ENCODE measurements around the gene C2CD4C.
"Not testable (repeated sequence)": the region's sequence is repeated elsewhere in the genome, so short reads cannot be mapped to it uniquely, and the experiment has no call there.

C2CD4C gene

GRCh38 chr19:419721-420515 lies 11.0 kb upstream of the C2CD4C start:
- H3K4me1 ChIP-seq (ENCODE audit: control insufficient read depth, insufficient read depth, low read length): no peaks in the 10 kb centered on the region
- no peaks in the 10 kb centered on the region for H3K36me3 ChIP-seq (ENCODE audit: control insufficient read depth, insufficient read depth, low read length)
- no peak overlapping the region for H3K4me3 ChIP-seq (ENCODE audit: low read length)
- H3K27me3 ChIP-seq (ENCODE audit: control insufficient read depth, insufficient read depth, low read length): no peaks in the 10 kb centered on the region
- H3K27ac ChIP-seq (ENCODE audit: low read depth, low read length): no peak overlapping the region
- H3K9ac ChIP-seq (ENCODE audit: low read length): no peak overlapping the region

GRCh38 chr19:418761-419671 lies 10.1 kb upstream of the C2CD4C start:
- no peak overlapping the region for H3K27ac ChIP-seq (ENCODE audit: low read depth, low read length)
- H3K9ac ChIP-seq (ENCODE audit: low read length): no peak overlapping the region
- H3K4me3 ChIP-seq (ENCODE audit: low read length): no peak overlapping the region

GRCh38 chr19:416416-416815 lies 7.5 kb upstream of the C2CD4C start:
- H3K27ac ChIP-seq (ENCODE audit: low read depth, low read length): no peak overlapping the region
- no peaks in the 10 kb centered on the region for H3K36me3 ChIP-seq (ENCODE audit: control insufficient read depth, insufficient read depth, low read length)
- no peak overlapping the region for H3K9ac ChIP-seq (ENCODE audit: low read length)

More at GRCh38 chr19:418761-419671, 10.1 kb upstream of the C2CD4C start:
- Histone ChIP-seq H3K4me1 (ENCODE audit: control insufficient read depth, insufficient read depth, low read length) (no peaks in the 10 kb centered on the region), H3K36me3 (ENCODE audit: control insufficient read depth, insufficient read depth, low read length) (no peaks in the 10 kb centered on the region), H3K27me3 (ENCODE audit: control insufficient read depth, insufficient read depth, low read length) (no peaks in the 10 kb centered on the region)

GRCh38 chr19:415292-415691 lies 6.3 kb upstream of the C2CD4C start:
- no peaks in the 10 kb centered on the region for H3K36me3 ChIP-seq (ENCODE audit: control insufficient read depth, insufficient read depth, low read length)
- H3K4me3 ChIP-seq (ENCODE audit: low read length): no peak overlapping the region
- H3K27me3 ChIP-seq (ENCODE audit: control insufficient read depth, insufficient read depth, low read length): peaks cover 11% of the 10 kb centered on the region
- H3K27ac ChIP-seq (ENCODE audit: low read depth, low read length): no peak overlapping the region
- no peak overlapping the region for H3K9ac ChIP-seq (ENCODE audit: low read length)
- no peaks in the 10 kb centered on the region for H3K4me1 ChIP-seq (ENCODE audit: control insufficient read depth, insufficient read depth, low read length)

More at GRCh38 chr19:416416-416815, 7.5 kb upstream of the C2CD4C start:
- no peak overlapping the region for H3K4me3 ChIP-seq (ENCODE audit: low read length)
- no peaks in the 10 kb centered on the region for H3K4me1 ChIP-seq (ENCODE audit: control insufficient read depth, insufficient read depth, low read length)
- peaks cover 9% of the 10 kb centered on the region for H3K27me3 ChIP-seq (ENCODE audit: control insufficient read depth, insufficient read depth, low read length)

GRCh38 chr19:413756-414420 lies 4.9 kb upstream of the C2CD4C start:
- Histone ChIP-seq H3K36me3 (ENCODE audit: control insufficient read depth, insufficient read depth, low read length) (no peaks in the 10 kb centered on the region), H3K4me3 (ENCODE audit: low read length) (no peak overlapping the region), H3K9ac (ENCODE audit: low read length) (no peak overlapping the region), H3K4me1 (ENCODE audit: control insufficient read depth, insufficient read depth, low read length) (peaks cover 3% of the 10 kb centered on the region), H3K27ac (ENCODE audit: low read depth, low read length) (no peak overlapping the region), H3K27me3 (ENCODE audit: control insufficient read depth, insufficient read depth, low read length) (peaks cover 16% of the 10 kb centered on the region)

- H3K9ac ChIP-seq (ENCODE audit: low read length): no peak overlapping the region
- peaks cover 3% of the 10 kb centered on the region for H3K4me1 ChIP-seq (ENCODE audit: control insufficient read depth, insufficient read depth, low read length)
- peaks cover 16% of the 10 kb centered on the region for H3K27me3 ChIP-seq (ENCODE audit: control insufficient read depth, insufficient read depth, low read length)
- H3K4me3 ChIP-seq (ENCODE audit: low read length): no peak overlapping the region
- H3K27ac ChIP-seq (ENCODE audit: low read depth, low read length): no peak overlapping the region
- no peaks in the 10 kb centered on the region for H3K36me3 ChIP-seq (ENCODE audit: control insufficient read depth, insufficient read depth, low read length)
Measured at GRCh38 chr19:412356-413355, 3.7 kb upstream of the C2CD4C start.

- Histone ChIP-seq H3K27me3 (ENCODE audit: control insufficient read depth, insufficient read depth, low read length) (peaks cover 16% of the 10 kb centered on the region), H3K9ac (ENCODE audit: low read length) (no peak overlapping the region), H3K27ac (ENCODE audit: low read depth, low read length) (no peak overlapping the region), H3K4me3 (ENCODE audit: low read length) (no peak overlapping the region), H3K36me3 (ENCODE audit: control insufficient read depth, insufficient read depth, low read length) (no peaks in the 10 kb centered on the region), H3K4me1 (ENCODE audit: control insufficient read depth, insufficient read depth, low read length) (peaks cover 3% of the 10 kb centered on the region)
Measured at GRCh38 chr19:411723-412355, 2.9 kb upstream of the C2CD4C start.

GRCh38 chr19:411121-411722 lies 2.3 kb upstream of the C2CD4C start:
- H3K27me3 ChIP-seq (ENCODE audit: control insufficient read depth, insufficient read depth, low read length): peaks cover 16% of the 10 kb centered on the region

GRCh38 chr19:410243-410781 lies 1.4 kb upstream of the C2CD4C start:
- Histone ChIP-seq H3K4me1 (ENCODE audit: control insufficient read depth, insufficient read depth, low read length) (peaks cover 3% of the 10 kb centered on the region), H3K36me3 (ENCODE audit: control insufficient read depth, insufficient read depth, low read length) (no peaks in the 10 kb centered on the region), H3K9ac (ENCODE audit: low read length) (no peak overlapping the region), H3K27me3 (ENCODE audit: control insufficient read depth, insufficient read depth, low read length) (peaks cover 16% of the 10 kb centered on the region), H3K27ac (ENCODE audit: low read depth, low read length) (no peak overlapping the region), H3K4me3 (ENCODE audit: low read length) (no peak overlapping the region)

More at GRCh38 chr19:411121-411722, 2.3 kb upstream of the C2CD4C start:
- not testable (repeated sequence) for H3K4me3 ChIP-seq (ENCODE audit: low read length); H3K4me1 ChIP-seq (ENCODE audit: control insufficient read depth, insufficient read depth, low read length); H3K9ac ChIP-seq (ENCODE audit: low read length); H3K27ac ChIP-seq (ENCODE audit: low read depth, low read length); H3K36me3 ChIP-seq (ENCODE audit: control insufficient read depth, insufficient read depth, low read length)

GRCh38 chr19:409516-410242 lies 732 bp upstream of the C2CD4C start:
- Histone ChIP-seq H3K27me3 (ENCODE audit: control insufficient read depth, insufficient read depth, low read length) (peaks cover 19% of the 10 kb centered on the region), H3K36me3 (ENCODE audit: control insufficient read depth, insufficient read depth, low read length) (no peaks in the 10 kb centered on the region), H3K9ac (ENCODE audit: low read length) (no peak overlapping the region), H3K4me1 (ENCODE audit: control insufficient read depth, insufficient read depth, low read length) (peaks cover 3% of the 10 kb centered on the region), H3K4me3 (ENCODE audit: low read length) (peak overlapping the region; percentile 51), H3K27ac (ENCODE audit: low read depth, low read length) (no peak overlapping the region)

Data from rectal smooth muscle tissue (tissue), 1 donor.